Smooth muscle cell (in vitro differentiated cells): ENCODE data around the gene SPATA31D3. TPM values are rescaled to one million over a fixed set of nuclear protein-coding genes. Genes with fewer than 3 reads are reported as not detected.
"Not testable (repeated sequence)": the region's sequence is repeated elsewhere in the genome, so short reads cannot be mapped to it uniquely, and the experiment has no call there.

ENCODE experiments used
- DNase-seq: peaks from one replicate; lab custom pipeline; 2025; ENCODE audit not compliant: unreplicated experiment; lab: John Stamatoyannopoulos, UW
- H2AFZ ChIP-seq: fragments of 200-600 bp; sonication (generic); 2 replicates; pipeline ENCODE4 v1.6.0; 2016; ENCODE audit warnings: antibody characterized with exemption, low read depth, mild to moderate bottlenecking
- H3F3A ChIP-seq: fragments of 200-600 bp; sonication (generic); 2 replicates; pipeline ENCODE4 v1.6.0; 2017; ENCODE audit warnings: antibody characterized with exemption, low read depth
- H3K27ac ChIP-seq: fragments of 200-600 bp; sonication (generic); 2 replicates; pipeline ENCODE4 v1.5.1; 2016; ENCODE audit warnings: low read depth, mild to moderate bottlenecking
- H3K27me3 ChIP-seq: fragments of 200-600 bp; sonication (generic); 2 replicates; pipeline ENCODE4 v1.6.1; 2016; ENCODE audit warnings: low read depth, mild to moderate bottlenecking
- H3K36me3 ChIP-seq: fragments of 200-600 bp; sonication (generic); 2 replicates; pipeline ENCODE4 v1.5.1; 2016; ENCODE audit warnings: low read depth
- H3K4me1 ChIP-seq: fragments of 200-600 bp; sonication (generic); 2 replicates; pipeline ENCODE4 v1.5.1; 2016; ENCODE audit warnings: low read depth
- H3K4me2 ChIP-seq: fragments of 200-600 bp; sonication (generic); 2 replicates; pipeline ENCODE4 v1.6.0; 2016; ENCODE audit warnings: mild to moderate bottlenecking
- H3K4me3 ChIP-seq: fragments of 200-600 bp; sonication (generic); 2 replicates; pipeline ENCODE4 v1.5.1; 2016; ENCODE audit warnings: mild to moderate bottlenecking
- H3K79me2 ChIP-seq: fragments of 200-600 bp; sonication (generic); 2 replicates; pipeline ENCODE4 v1.6.0; 2016; ENCODE audit warnings: low read depth, mild to moderate bottlenecking
- H3K9ac ChIP-seq: fragments of 200-600 bp; sonication (generic); 2 replicates; pipeline ENCODE4 v1.6.0; 2016; ENCODE audit warnings: low read depth
- H3K9me3 ChIP-seq: fragments of 200-600 bp; sonication (generic); replicated peaks from 2 replicates; pipeline ENCODE4 v1.5.1; 2016; ENCODE audit warnings: low read depth
- H4K20me1 ChIP-seq: fragments of 200-600 bp; sonication (generic); 2 replicates; pipeline ENCODE4 v1.6.0; 2016; ENCODE audit warnings: low read depth
- CTCF ChIP-seq: fragments of 200-600 bp; sonication (generic); IDR thresholded peaks from 2 replicates; pipeline ENCODE4 v1.5.1; 2017; ENCODE audit warnings: borderline replicate concordance, mild to moderate bottlenecking, antibody characterized with exemption; ENCODE audit not compliant: insufficient read depth, poor library complexity, severe bottlenecking
- WGBS: methylation state at CpG from one replicate; pipeline ENCODE4 v1.1.7; 2016; ENCODE audit warnings: low lambda C conversion rate; 5-methylcytosine and 5-hydroxymethylcytosine counted together
- polyA plus RNA-seq: library from polyadenylated mRNA; unstranded; fragments of >200 nt; fragmentation: Nextera tagmentation; extraction: Ambion mirVana; gene quantifications from 2 replicates; pipeline ENCODE4 v1.2.1, GENCODE V29; 2016
- total RNA-seq: library from RNA; depleted of rRNA; stranded (reverse); fragments of >200 nt; gene quantifications from 2 replicates; pipeline ENCODE4 v1.2.3, GENCODE V29; 2014

The SPATA31D3 gene
- total and polyA plus RNA-seq, 2 experiments from 2014 or later = not detected

GRCh38 chr9:81984928-81985327 lies 41.6 kb downstream of the SPATA31D3 start:
- no peaks in the 10 kb centered on the region for H3K9me3 ChIP-seq
- no peak overlapping the region for H3K9ac ChIP-seq
- H3K79me2 ChIP-seq = no peaks in the 10 kb centered on the region
- H3K27ac ChIP-seq = no peak overlapping the region
- H3K36me3 ChIP-seq = no peaks in the 10 kb centered on the region
- no peak overlapping the region for H3K4me2 ChIP-seq
- no peak overlapping the region for H2AFZ ChIP-seq
- no peaks in the 10 kb centered on the region for H3F3A ChIP-seq
- no peak for TF ChIP-seq CTCF
- H3K27me3 ChIP-seq = no peaks in the 10 kb centered on the region
- H4K20me1 ChIP-seq = no peaks in the 10 kb centered on the region
- WGBS = 75% methylated on average over 6 of the region's 6 CpGs
- no peak overlapping the region for H3K4me3 ChIP-seq
- DNase-seq = no peak
- H3K4me1 ChIP-seq = no peaks in the 10 kb centered on the region

- TF ChIP-seq CTCF = no peak
- Histone ChIP-seq H3K9me3 (no peaks in the 10 kb centered on the region), H3K27ac (no peak overlapping the region), H3K9ac (no peak overlapping the region), H3K36me3 (no peaks in the 10 kb centered on the region), H3K27me3 (no peaks in the 10 kb centered on the region), H4K20me1 (no peaks in the 10 kb centered on the region), H2AFZ (no peak overlapping the region), H3K79me2 (no peaks in the 10 kb centered on the region), H3K4me1 (no peaks in the 10 kb centered on the region), H3F3A (no peaks in the 10 kb centered on the region), H3K4me2 (no peak overlapping the region), H3K4me3 (no peak overlapping the region)
- WGBS = 76% methylated on average over 1 of the region's 1 CpG
- DNase-seq = no peak
These were observed 42.8 kb downstream of the SPATA31D3 start for GRCh38 chr9:81986051-81986450.

DNA sequence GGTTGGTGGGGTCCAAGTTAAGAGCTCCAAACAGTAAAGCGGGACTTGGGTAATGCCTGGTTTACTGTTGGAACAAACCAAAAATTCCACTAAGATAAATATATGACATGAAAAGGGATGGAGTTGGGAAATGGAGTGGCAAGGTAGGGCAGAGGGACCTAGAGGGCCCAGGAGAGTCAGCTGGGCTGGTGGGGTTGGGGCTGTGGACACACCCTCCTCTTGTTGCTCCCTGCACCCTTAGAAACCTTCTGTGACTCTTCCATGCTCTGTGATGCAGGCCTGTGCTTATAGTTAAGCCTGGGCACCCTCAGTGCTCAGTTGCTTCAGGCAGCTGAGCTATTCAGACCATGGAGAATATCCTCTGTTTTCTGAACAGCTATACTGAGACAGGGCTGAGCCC lies 45.2 kb downstream of the SPATA31D3 start, which contains the start of gene SPATA31D1:
SPATA31D1 (plus strand) TSS at position 301 of the 400 bp plus-strand sequence; CDS start at position 348, 47 bp downstream.
- H3K27ac ChIP-seq, H3K27me3 ChIP-seq, H3K4me1 ChIP-seq, H3K79me2 ChIP-seq, DNase-seq, H3K9me3 ChIP-seq, H3K4me2 ChIP-seq, H2AFZ ChIP-seq, H3K4me3 ChIP-seq, H3F3A ChIP-seq, H3K9ac ChIP-seq, H4K20me1 ChIP-seq, H3K36me3 ChIP-seq: not testable (repeated sequence)
- WGBS = 95% methylated on average over 1 of the region's 1 CpG

GRCh38 chr9:81989700-81990099 lies 46.4 kb downstream of the SPATA31D3 start:
- TF ChIP-seq CTCF = no peak
- Histone ChIP-seq H3F3A (no peaks in the 10 kb centered on the region), H3K27ac (no peak overlapping the region), H3K9me3 (no peaks in the 10 kb centered on the region), H2AFZ (no peak overlapping the region), H3K4me2 (no peak overlapping the region), H3K79me2 (no peaks in the 10 kb centered on the region), H3K9ac (no peak overlapping the region), H3K27me3 (no peaks in the 10 kb centered on the region), H3K4me3 (no peak overlapping the region), H3K36me3 (no peaks in the 10 kb centered on the region), H3K4me1 (no peaks in the 10 kb centered on the region), H4K20me1 (no peaks in the 10 kb centered on the region)
- 94% methylated on average over 1 of the region's 1 CpG for WGBS
- DNase-seq = no peak
